Measurements from ENCODE around the gene ZNF860.

The ZNF860 gene

GRCh38 chr3:32003380-32003779 lies 21.8 kb downstream of the ZNF860 start:
- 91% methylated on average over 3 of the region's 3 CpGs for WGBS
- Histone ChIP-seq H3K18ac (ENCODE audit: low read depth in 1 of 2, low read length in 2 of 2) (no peak overlapping the region), H4K8ac (ENCODE audit: low read length) (no peak overlapping the region), H3K4me2 (ENCODE audit: low read length, poor library complexity, severe bottlenecking) (no peak overlapping the region), H2BK5ac (ENCODE audit: low read depth, low read length, poor library complexity, severe bottlenecking) (no peak overlapping the region), H2AFZ (ENCODE audit: low read depth, low read length) (no peak overlapping the region), H2BK12ac (ENCODE audit: low read length in 2 of 2) (no peak overlapping the region), H3K9ac (ENCODE audit: low read length) (no peak overlapping the region), H4K91ac (ENCODE audit: low read length) (no peak overlapping the region), H3K14ac (ENCODE audit: low read length in 2 of 2) (no peak overlapping the region), H2AK5ac (ENCODE audit: low read length, severe bottlenecking) (no peak overlapping the region), H3K23ac (ENCODE audit: low read length in 2 of 2) (no peak overlapping the region), H2BK15ac (ENCODE audit: low read depth, poor library complexity, severe bottlenecking) (no peak overlapping the region), H3K9me3 (ENCODE audit: control insufficient read depth, low read length) (peaks cover 5% of the 10 kb centered on the region), H3K4me1 (ENCODE audit: control insufficient read depth, insufficient read depth, low read depth, low read length) (peaks cover 1% of the 10 kb centered on the region), H3K4ac (ENCODE audit: low read depth in 1 of 2, low read length in 2 of 2) (no peak overlapping the region), H3K79me1 (replicated peaks; ENCODE audit: low read length, poor library complexity, severe bottlenecking) (no peaks in the 10 kb centered on the region), H2BK120ac (ENCODE audit: low read depth, low read length) (no peak overlapping the region), H3K27me3 (ENCODE audit: control insufficient read depth in 1 of 2, insufficient read depth in 1 of 2, low read length in 2 of 2) (peaks cover 8 to 14% of the 10 kb centered on the region in 2 experiments), H3K27ac (ENCODE audit: low read length, poor library complexity, severe bottlenecking) (no peak overlapping the region), H3K36me3 (ENCODE audit: control insufficient read depth in 1 of 2, insufficient read depth in 2 of 2, low read depth in 1 of 2, low read length in 2 of 2) (no peaks in the 10 kb centered on the region), H3K4me3 (ENCODE audit: insufficient read depth in 1 of 2, low read depth in 1 of 2, low read length in 2 of 2) (no peak overlapping the region)
- DNase-seq: no peak

- Histone ChIP-seq H3K14ac (ENCODE audit: low read length in 2 of 2) (no peak overlapping the region), H4K91ac (ENCODE audit: low read length) (no peak overlapping the region), H2BK12ac (ENCODE audit: low read length in 2 of 2) (no peak overlapping the region), H3K79me1 (replicated peaks; ENCODE audit: low read length, poor library complexity, severe bottlenecking) (no peaks in the 10 kb centered on the region), H2AK5ac (ENCODE audit: low read length, severe bottlenecking) (no peak overlapping the region), H3K18ac (ENCODE audit: low read depth in 1 of 2, low read length in 2 of 2) (no peak overlapping the region), H3K4ac (ENCODE audit: low read depth in 1 of 2, low read length in 2 of 2) (no peak overlapping the region), H3K4me1 (ENCODE audit: control insufficient read depth, insufficient read depth, low read depth, low read length) (peaks cover 1% of the 10 kb centered on the region), H2AFZ (ENCODE audit: low read depth, low read length) (no peak overlapping the region), H3K4me3 (ENCODE audit: insufficient read depth in 1 of 2, low read depth in 1 of 2, low read length in 2 of 2) (no peak overlapping the region), H3K4me2 (ENCODE audit: low read length, poor library complexity, severe bottlenecking) (no peak overlapping the region), H2BK5ac (ENCODE audit: low read depth, low read length, poor library complexity, severe bottlenecking) (no peak overlapping the region), H4K8ac (ENCODE audit: low read length) (no peak overlapping the region), H3K27me3 (ENCODE audit: control insufficient read depth in 1 of 2, insufficient read depth in 1 of 2, low read length in 2 of 2) (peaks cover 8 to 14% of the 10 kb centered on the region in 2 experiments), H3K27ac (ENCODE audit: low read length, poor library complexity, severe bottlenecking) (no peak overlapping the region), H3K36me3 (ENCODE audit: control insufficient read depth in 1 of 2, insufficient read depth in 2 of 2, low read depth in 1 of 2, low read length in 2 of 2) (no peaks in the 10 kb centered on the region), H2BK120ac (ENCODE audit: low read depth, low read length) (no peak overlapping the region), H3K23ac (ENCODE audit: low read length in 2 of 2) (no peak overlapping the region), H2BK15ac (ENCODE audit: low read depth, poor library complexity, severe bottlenecking) (no peak overlapping the region), H3K9ac (ENCODE audit: low read length) (no peak overlapping the region), H3K9me3 (ENCODE audit: control insufficient read depth, low read length) (peaks cover 5% of the 10 kb centered on the region)
- no peak for DNase-seq
- WGBS: 96% methylated on average over 5 of the region's 5 CpGs
Measured at GRCh38 chr3:32004113-32004765, 22.7 kb downstream of the ZNF860 start.

DNA sequence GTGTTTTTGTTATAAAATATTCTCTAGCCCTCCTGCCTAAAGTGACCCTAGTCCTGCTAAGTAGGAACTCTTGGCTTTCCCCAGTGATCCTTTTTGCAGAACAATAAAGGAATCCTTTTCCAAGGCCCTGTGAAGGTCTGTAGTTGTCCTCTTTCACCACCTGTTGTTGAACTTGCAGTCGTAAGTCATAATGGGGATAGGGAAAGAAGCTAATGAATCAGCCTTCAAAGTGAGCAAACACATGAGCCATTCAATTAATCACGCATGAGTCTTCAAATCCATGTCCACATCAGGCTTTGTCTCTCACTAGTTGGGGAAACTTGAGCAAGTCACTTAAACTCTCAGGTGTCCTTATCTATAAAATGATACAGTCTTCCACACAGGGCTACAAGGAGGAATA lies 27.6 kb downstream of the ZNF860 start:
- no peak overlapping the region for H3K9ac ChIP-seq (ENCODE audit: low read length)
- no peak overlapping the region for H4K8ac ChIP-seq (ENCODE audit: low read length)
- H2BK12ac ChIP-seq (ENCODE audit: low read length in 2 of 2): no peak overlapping the region
- H3K4me2 ChIP-seq (ENCODE audit: low read length, poor library complexity, severe bottlenecking): no peak overlapping the region
- no peaks in the 10 kb centered on the region for H3K27me3 ChIP-seq (ENCODE audit: control insufficient read depth in 1 of 2, insufficient read depth in 1 of 2, low read length in 2 of 2)
- no peaks in the 10 kb centered on the region for H3K4me1 ChIP-seq (ENCODE audit: control insufficient read depth, insufficient read depth, low read depth, low read length)
- 81% methylated on average over 2 of the region's 2 CpGs for WGBS
- no peak overlapping the region for H3K18ac ChIP-seq (ENCODE audit: low read depth in 1 of 2, low read length in 2 of 2)
- H3K4me3 ChIP-seq (ENCODE audit: insufficient read depth in 1 of 2, low read depth in 1 of 2, low read length in 2 of 2): no peak overlapping the region
- DNase-seq: no peak
- no peaks in the 10 kb centered on the region for H3K9me3 ChIP-seq (ENCODE audit: control insufficient read depth, low read length)
- H4K91ac ChIP-seq (ENCODE audit: low read length): no peak overlapping the region
- no peak overlapping the region for H3K27ac ChIP-seq (ENCODE audit: low read length, poor library complexity, severe bottlenecking)
- H3K14ac ChIP-seq (ENCODE audit: low read length in 2 of 2): no peak overlapping the region
- H2AFZ ChIP-seq (ENCODE audit: low read depth, low read length): no peak overlapping the region
- H2BK5ac ChIP-seq (ENCODE audit: low read depth, low read length, poor library complexity, severe bottlenecking): no peak overlapping the region
- H3K23ac ChIP-seq (ENCODE audit: low read length in 2 of 2): no peak overlapping the region
- no peak overlapping the region for H2AK5ac ChIP-seq (ENCODE audit: low read length, severe bottlenecking)
- no peak overlapping the region for H2BK15ac ChIP-seq (ENCODE audit: low read depth, poor library complexity, severe bottlenecking)
- no peak overlapping the region for H3K4ac ChIP-seq (ENCODE audit: low read depth in 1 of 2, low read length in 2 of 2)
- no peaks in the 10 kb centered on the region for H3K36me3 ChIP-seq (ENCODE audit: control insufficient read depth in 1 of 2, insufficient read depth in 2 of 2, low read depth in 1 of 2, low read length in 2 of 2)
- no peaks in the 10 kb centered on the region for H3K79me1 ChIP-seq (replicated peaks; ENCODE audit: low read length, poor library complexity, severe bottlenecking)
- H2BK120ac ChIP-seq (ENCODE audit: low read depth, low read length): no peak overlapping the region

DNA sequence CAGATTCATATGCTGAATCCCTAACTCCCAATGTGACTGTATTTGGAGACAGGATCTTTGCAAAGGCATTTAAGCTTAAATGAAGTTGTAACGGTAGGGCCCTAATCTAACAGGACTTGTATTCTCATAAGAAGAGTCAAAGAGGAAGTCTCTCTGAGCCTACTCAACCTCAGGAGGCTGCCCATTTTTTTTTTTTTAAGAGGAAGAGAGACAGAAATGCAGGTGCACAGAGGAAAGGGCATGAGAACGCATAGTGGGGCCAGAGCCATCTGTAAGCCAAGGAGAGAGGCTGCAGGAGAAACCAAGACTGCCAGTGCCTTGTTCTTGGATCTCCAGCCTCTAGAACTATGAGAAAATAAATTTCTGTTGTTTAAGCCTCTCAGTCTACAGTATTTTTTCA lies 28.4 kb downstream of the ZNF860 start:
- no peak overlapping the region for H3K23ac ChIP-seq (ENCODE audit: low read length in 2 of 2)
- no peak overlapping the region for H2BK12ac ChIP-seq (ENCODE audit: low read length in 2 of 2)
- no peaks in the 10 kb centered on the region for H3K27me3 ChIP-seq (ENCODE audit: control insufficient read depth in 1 of 2, insufficient read depth in 1 of 2, low read length in 2 of 2)
- no peak overlapping the region for H3K14ac ChIP-seq (ENCODE audit: low read length in 2 of 2)
- no peak overlapping the region for H3K27ac ChIP-seq (ENCODE audit: low read length, poor library complexity, severe bottlenecking)
- no peak for DNase-seq
- H2BK15ac ChIP-seq (ENCODE audit: low read depth, poor library complexity, severe bottlenecking): no peak overlapping the region
- no peak overlapping the region for H3K4me3 ChIP-seq (ENCODE audit: insufficient read depth in 1 of 2, low read depth in 1 of 2, low read length in 2 of 2)
- no peak overlapping the region for H3K4ac ChIP-seq (ENCODE audit: low read depth in 1 of 2, low read length in 2 of 2)
- H3K18ac ChIP-seq (ENCODE audit: low read depth in 1 of 2, low read length in 2 of 2): no peak overlapping the region
- no peak overlapping the region for H4K8ac ChIP-seq (ENCODE audit: low read length)
- H4K91ac ChIP-seq (ENCODE audit: low read length): no peak overlapping the region
- H2BK5ac ChIP-seq (ENCODE audit: low read depth, low read length, poor library complexity, severe bottlenecking): no peak overlapping the region
- H3K9ac ChIP-seq (ENCODE audit: low read length): no peak overlapping the region
- no peak overlapping the region for H3K4me2 ChIP-seq (ENCODE audit: low read length, poor library complexity, severe bottlenecking)
- H2AFZ ChIP-seq (ENCODE audit: low read depth, low read length): no peak overlapping the region
- H3K9me3 ChIP-seq (ENCODE audit: control insufficient read depth, low read length): no peaks in the 10 kb centered on the region
- no peaks in the 10 kb centered on the region for H3K4me1 ChIP-seq (ENCODE audit: control insufficient read depth, insufficient read depth, low read depth, low read length)
- no peaks in the 10 kb centered on the region for H3K79me1 ChIP-seq (replicated peaks; ENCODE audit: low read length, poor library complexity, severe bottlenecking)
- WGBS: 73% methylated on average over 2 of the region's 2 CpGs
- no peak overlapping the region for H2BK120ac ChIP-seq (ENCODE audit: low read depth, low read length)
- H3K36me3 ChIP-seq (ENCODE audit: control insufficient read depth in 1 of 2, insufficient read depth in 2 of 2, low read depth in 1 of 2, low read length in 2 of 2): no peaks in the 10 kb centered on the region
- no peak overlapping the region for H2AK5ac ChIP-seq (ENCODE audit: low read length, severe bottlenecking)

Data from mesenchymal stem cell (in vitro differentiated cells and primary cell).